Esophagus muscularis mucosa (tissue), 4 donors: ENCODE measurements around the gene ZBTB7C.

ENCODE experiments used
- CTCF ChIP-seq, 3 experiments: fragments of 200-600 bp in 2 of 3; fragments of 450-650 bp in 1 of 3; sonication (generic) in 2 of 3; IDR thresholded peaks; one replicate each; pipeline ENCODE4 v1.5.1; 2017 to 2019; ENCODE audit warnings: antibody characterized with exemption in 3 of 3, mild to moderate bottlenecking in 2 of 3, moderate library complexity in 1 of 3
- EP300 ChIP-seq: sonication (generic); formaldehyde crosslinking; IDR thresholded peaks from one replicate; pipeline ENCODE4 v1.6.1; 2017; ENCODE audit warnings: antibody characterized with exemption
- POLR2A ChIP-seq: fragments of 450-650 bp; IDR thresholded peaks from one replicate; pipeline ENCODE4 v1.6.1; 2017; ENCODE audit warnings: antibody characterized with exemption, moderate library complexity, mild to moderate bottlenecking, low read depth
- POLR2AphosphoS5 ChIP-seq, 2 donors: sonication (generic); formaldehyde crosslinking; IDR thresholded peaks; one replicate each; pipeline ENCODE4 v1.6.1; 2017; ENCODE audit warnings: antibody characterized with exemption in 2 of 2

DNA sequence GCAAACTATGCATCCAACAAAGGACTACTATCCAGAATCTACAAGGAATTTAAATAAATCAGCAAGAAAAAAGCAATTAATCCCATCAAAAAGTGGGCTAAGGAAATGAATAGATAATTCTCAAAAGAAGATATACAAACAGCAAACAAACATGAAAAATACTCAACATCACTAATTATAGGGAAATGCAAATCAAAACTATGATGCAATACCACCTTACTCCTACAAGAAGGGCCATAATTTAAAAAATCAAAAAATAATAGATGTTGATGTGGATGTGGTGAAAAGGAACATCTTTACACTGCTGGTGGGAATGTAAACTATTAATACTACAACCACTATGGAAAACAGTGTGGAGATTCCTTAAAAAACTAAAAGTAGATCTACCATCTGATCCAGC is 164.7 kb downstream of the ZBTB7C start:
- no peak for TF ChIP-seq CTCF (IDR thresholded peaks at IDR 0.05)
- no peak for TF ChIP-seq POLR2A
- no peak for TF ChIP-seq POLR2AphosphoS5 (IDR thresholded peaks at IDR 0.05)
- TF ChIP-seq EP300, result no peak
